HEK293 (cell line): Measurements from ENCODE around the gene TANGO2.

Source experiments
- ZNF114 ChIP-seq: fragments of 450-650 bp; formaldehyde crosslinking; IDR thresholded peaks from 2 replicates; pipeline ENCODE4 v1.5.0; 2017; ENCODE audit warnings: missing biosample characterization, missing genetic modification characterization
- ZNF785 ChIP-seq: fragments of 450-650 bp; formaldehyde crosslinking; IDR thresholded peaks from 2 replicates; pipeline ENCODE4 v1.5.1; 2016; ENCODE audit warnings: missing biosample characterization, missing genetic modification characterization
- TF ChIP-seq, protein P1 (sequence below): fragments of 450-650 bp; formaldehyde crosslinking; IDR thresholded peaks from 2 replicates; pipeline ENCODE4 v1.5.1; 2016; ENCODE audit warnings: missing biosample characterization, missing genetic modification characterization
- TF ChIP-seq, protein P2 (sequence below): fragments of 450-650 bp; formaldehyde crosslinking; IDR thresholded peaks from 2 replicates; pipeline ENCODE4 v1.5.1; 2017; ENCODE audit warnings: missing biosample characterization, missing genetic modification characterization
- TF ChIP-seq, protein P3 (sequence below): fragments of 450-650 bp; formaldehyde crosslinking; IDR thresholded peaks from 2 replicates; pipeline ENCODE4 v1.5.1; 2016; ENCODE audit warnings: missing biosample characterization, missing genetic modification characterization, low read depth

DNA sequence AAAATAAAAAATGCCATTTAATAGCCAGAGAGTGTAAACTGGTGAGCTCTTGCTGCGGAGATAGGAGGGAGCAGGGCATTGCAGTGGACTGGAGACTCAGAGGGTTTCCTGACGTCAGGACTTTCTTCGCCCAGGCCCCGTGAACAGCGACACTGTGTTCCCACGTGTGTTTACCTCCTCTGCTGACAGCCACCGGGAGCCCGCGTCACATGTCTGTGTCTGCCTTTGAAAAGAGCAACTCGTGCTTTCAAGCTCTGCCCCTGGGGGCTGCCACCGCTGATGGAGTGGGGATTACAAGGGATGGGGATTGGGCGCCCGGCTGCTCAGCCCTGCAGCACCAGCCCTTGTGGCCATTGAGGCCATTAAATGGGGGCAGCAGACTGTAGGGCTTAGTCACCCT, 3.3 kb downstream of the TANGO2 start:
- TF ChIP-seq, protein P1, sequence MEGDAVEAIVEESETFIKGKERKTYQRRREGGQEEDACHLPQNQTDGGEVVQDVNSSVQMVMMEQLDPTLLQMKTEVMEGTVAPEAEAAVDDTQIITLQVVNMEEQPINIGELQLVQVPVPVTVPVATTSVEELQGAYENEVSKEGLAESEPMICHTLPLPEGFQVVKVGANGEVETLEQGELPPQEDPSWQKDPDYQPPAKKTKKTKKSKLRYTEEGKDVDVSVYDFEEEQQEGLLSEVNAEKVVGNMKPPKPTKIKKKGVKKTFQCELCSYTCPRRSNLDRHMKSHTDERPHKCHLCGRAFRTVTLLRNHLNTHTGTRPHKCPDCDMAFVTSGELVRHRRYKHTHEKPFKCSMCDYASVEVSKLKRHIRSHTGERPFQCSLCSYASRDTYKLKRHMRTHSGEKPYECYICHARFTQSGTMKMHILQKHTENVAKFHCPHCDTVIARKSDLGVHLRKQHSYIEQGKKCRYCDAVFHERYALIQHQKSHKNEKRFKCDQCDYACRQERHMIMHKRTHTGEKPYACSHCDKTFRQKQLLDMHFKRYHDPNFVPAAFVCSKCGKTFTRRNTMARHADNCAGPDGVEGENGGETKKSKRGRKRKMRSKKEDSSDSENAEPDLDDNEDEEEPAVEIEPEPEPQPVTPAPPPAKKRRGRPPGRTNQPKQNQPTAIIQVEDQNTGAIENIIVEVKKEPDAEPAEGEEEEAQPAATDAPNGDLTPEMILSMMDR (tag by site-specific recombination), result no peak
- TF ChIP-seq, protein P2, sequence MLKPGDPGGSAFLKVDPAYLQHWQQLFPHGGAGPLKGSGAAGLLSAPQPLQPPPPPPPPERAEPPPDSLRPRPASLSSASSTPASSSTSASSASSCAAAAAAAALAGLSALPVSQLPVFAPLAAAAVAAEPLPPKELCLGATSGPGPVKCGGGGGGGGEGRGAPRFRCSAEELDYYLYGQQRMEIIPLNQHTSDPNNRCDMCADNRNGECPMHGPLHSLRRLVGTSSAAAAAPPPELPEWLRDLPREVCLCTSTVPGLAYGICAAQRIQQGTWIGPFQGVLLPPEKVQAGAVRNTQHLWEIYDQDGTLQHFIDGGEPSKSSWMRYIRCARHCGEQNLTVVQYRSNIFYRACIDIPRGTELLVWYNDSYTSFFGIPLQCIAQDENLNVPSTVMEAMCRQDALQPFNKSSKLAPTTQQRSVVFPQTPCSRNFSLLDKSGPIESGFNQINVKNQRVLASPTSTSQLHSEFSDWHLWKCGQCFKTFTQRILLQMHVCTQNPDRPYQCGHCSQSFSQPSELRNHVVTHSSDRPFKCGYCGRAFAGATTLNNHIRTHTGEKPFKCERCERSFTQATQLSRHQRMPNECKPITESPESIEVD (tag by site-specific recombination), result no peak
- TF ChIP-seq, protein P3, sequence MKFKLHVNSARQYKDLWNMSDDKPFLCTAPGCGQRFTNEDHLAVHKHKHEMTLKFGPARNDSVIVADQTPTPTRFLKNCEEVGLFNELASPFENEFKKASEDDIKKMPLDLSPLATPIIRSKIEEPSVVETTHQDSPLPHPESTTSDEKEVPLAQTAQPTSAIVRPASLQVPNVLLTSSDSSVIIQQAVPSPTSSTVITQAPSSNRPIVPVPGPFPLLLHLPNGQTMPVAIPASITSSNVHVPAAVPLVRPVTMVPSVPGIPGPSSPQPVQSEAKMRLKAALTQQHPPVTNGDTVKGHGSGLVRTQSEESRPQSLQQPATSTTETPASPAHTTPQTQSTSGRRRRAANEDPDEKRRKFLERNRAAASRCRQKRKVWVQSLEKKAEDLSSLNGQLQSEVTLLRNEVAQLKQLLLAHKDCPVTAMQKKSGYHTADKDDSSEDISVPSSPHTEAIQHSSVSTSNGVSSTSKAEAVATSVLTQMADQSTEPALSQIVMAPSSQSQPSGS (tag by site-specific recombination), result no peak
- TF ChIP-seq ZNF114 (tag by site-specific recombination), result no peak
- TF ChIP-seq ZNF785 (tag by site-specific recombination), result no peak
